Gastroesophageal sphincter (tissue), 3 donors: ENCODE data around the gene GALNT17.

Source experiments
- EP300 ChIP-seq: sonication (generic); formaldehyde crosslinking; IDR thresholded peaks from one replicate; pipeline ENCODE4 v1.6.1; 2017; ENCODE audit warnings: antibody characterized with exemption, mild to moderate bottlenecking
- POLR2A ChIP-seq, 2 donors: fragments of 450-650 bp; IDR thresholded peaks; one replicate each; pipeline ENCODE4 v1.6.1; 2017; ENCODE audit warnings: antibody characterized with exemption in 2 of 2, mild to moderate bottlenecking in 2 of 2, moderate library complexity in 1 of 2
- POLR2AphosphoS5 ChIP-seq: sonication (generic); formaldehyde crosslinking; IDR thresholded peaks from one replicate; pipeline ENCODE4 v1.6.1; 2017; ENCODE audit warnings: antibody characterized with exemption
- TF ChIP-seq, protein P1 (sequence below), 4 experiments: fragments of 200-600 bp in 2 of 4; fragments of 450-650 bp in 2 of 4; sonication (generic) in 1 of 4; IDR thresholded peaks; one replicate each; pipeline ENCODE4 v1.5.1; 2017 to 2019; ENCODE audit warnings: antibody characterized with exemption in 4 of 4, mild to moderate bottlenecking in 2 of 4, moderate library complexity in 2 of 4

DNA sequence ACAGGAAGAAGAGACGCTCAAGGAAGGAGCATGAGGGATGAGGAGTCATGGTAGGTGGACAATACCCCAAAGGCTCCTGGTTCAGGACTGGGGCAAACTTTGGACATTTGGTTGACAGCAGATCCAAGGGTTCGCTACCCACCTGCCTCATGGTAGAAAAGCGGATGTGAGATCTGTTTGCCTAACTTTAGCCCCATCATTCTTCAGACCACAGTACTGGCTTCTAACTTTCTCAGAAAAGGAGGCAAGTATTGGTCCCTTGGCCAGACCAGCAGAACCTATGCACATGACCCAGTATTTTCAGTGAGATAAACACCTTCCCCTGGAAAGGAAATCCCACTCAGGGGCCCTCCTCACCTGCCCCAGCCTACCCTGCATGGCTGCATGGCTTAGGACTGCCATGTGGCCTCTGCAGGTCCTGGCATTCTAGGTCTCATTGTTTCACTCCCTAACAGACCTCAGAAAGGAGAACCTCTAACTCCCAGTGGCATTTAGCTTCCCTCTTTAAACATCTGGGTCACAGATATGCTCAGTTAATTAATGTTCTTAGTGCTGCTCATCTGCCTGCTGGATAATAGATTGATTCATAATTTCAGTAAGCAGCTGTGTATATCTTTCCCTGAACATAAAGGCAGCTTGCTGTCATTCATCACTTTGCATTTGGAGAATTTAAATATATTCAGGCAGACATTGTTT, 574.1 kb downstream of the GALNT17 start:
- TF ChIP-seq, protein P1, sequence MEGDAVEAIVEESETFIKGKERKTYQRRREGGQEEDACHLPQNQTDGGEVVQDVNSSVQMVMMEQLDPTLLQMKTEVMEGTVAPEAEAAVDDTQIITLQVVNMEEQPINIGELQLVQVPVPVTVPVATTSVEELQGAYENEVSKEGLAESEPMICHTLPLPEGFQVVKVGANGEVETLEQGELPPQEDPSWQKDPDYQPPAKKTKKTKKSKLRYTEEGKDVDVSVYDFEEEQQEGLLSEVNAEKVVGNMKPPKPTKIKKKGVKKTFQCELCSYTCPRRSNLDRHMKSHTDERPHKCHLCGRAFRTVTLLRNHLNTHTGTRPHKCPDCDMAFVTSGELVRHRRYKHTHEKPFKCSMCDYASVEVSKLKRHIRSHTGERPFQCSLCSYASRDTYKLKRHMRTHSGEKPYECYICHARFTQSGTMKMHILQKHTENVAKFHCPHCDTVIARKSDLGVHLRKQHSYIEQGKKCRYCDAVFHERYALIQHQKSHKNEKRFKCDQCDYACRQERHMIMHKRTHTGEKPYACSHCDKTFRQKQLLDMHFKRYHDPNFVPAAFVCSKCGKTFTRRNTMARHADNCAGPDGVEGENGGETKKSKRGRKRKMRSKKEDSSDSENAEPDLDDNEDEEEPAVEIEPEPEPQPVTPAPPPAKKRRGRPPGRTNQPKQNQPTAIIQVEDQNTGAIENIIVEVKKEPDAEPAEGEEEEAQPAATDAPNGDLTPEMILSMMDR (IDR thresholded peaks at IDR 0.05): no peak
- TF ChIP-seq POLR2A (IDR thresholded peaks at IDR 0.05) (no peak), EP300 (no peak), POLR2AphosphoS5 (no peak)
